Heart left ventricle (tissue), 13 donors: Measurements from ENCODE around the gene RBM44.

Source experiments
- CTCF ChIP-seq, 12 donors: fragments of 200-600 bp; sonication (generic) in 4 of 12; IDR thresholded peaks; one replicate each; pipeline versions ENCODE4 v1.5.0 to v1.8.0; 2018 to 2022; ENCODE audit warnings: antibody characterized with exemption in 12 of 12, mild to moderate bottlenecking in 5 of 12
- POLR2A ChIP-seq, 2 donors: fragments of 450-650 bp; IDR thresholded peaks; one replicate each; pipeline ENCODE4 v1.6.1; 2017; ENCODE audit warnings: antibody characterized with exemption in 2 of 2, mild to moderate bottlenecking in 2 of 2, moderate library complexity in 2 of 2
- donor health status: ischemic (EF 13 %, LVEDD 7.1; RV severe dilation, severe dysfunction).
- donor health status: DM: no; HTN: yes; CAD: no.
- donor health status: DM: no; HTN: no; CAD: no.
- donor health status: ischemic (EF 25% LVEDD 6.9; RV normal size, moderate dysfunction).
- donor health status: ischemic (EF 25% LVEDD 5.7; RV mildly dilated, moderate dysfunction).
- donor health status: ischemic (EF 35%, LVEDD 5.7; RV mildly dilated, moderate dysfunction).
- donor health status: nonischemic (EF 11% LVEDD 7.7; RV severe dilation, severe dysfunction).
- donor health status: DM: yes; HTN: yes; CAD: no.
- donor health status: PGD.
- donor health status: ischemic (EF 29% LVEDD 5.4; RV normal size, mild dysfunction).
- donor health status: nonischemic (EF 23%, LVEDD 6.1; RV moderate dilation, normal function).

GRCh38 chr2:237884681-237885080 is 86.1 kb downstream of the RBM44 start:
- no peak for TF ChIP-seq CTCF (IDR thresholded peaks at IDR 0.05)
- no peak for TF ChIP-seq POLR2A (IDR thresholded peaks at IDR 0.05)
